ENCODE results near the gene MUS81.

MUS81 gene

GRCh38 chr11:65863889-65864705 lies 3.9 kb downstream of the MUS81 start:
- TF ChIP-seq ZFX (IDR thresholded peaks at IDR 0.05; ENCODE audit: borderline replicate concordance) (no peak), CTCF (IDR thresholded peaks at IDR 0.05) (no peak)
- H3K27ac ChIP-seq, result no peak overlapping the region

GRCh38 chr11:65864706-65865471 lies 4.7 kb downstream of the MUS81 start:
- H3K27ac ChIP-seq, result no peak overlapping the region
- TF ChIP-seq ZFX (IDR thresholded peaks at IDR 0.05; ENCODE audit: borderline replicate concordance) (no peak), CTCF (IDR thresholded peaks at IDR 0.05) (no peak)

- H3K27ac ChIP-seq, result no peak overlapping the region
- TF ChIP-seq ZFX (IDR thresholded peaks at IDR 0.05; ENCODE audit: borderline replicate concordance), result no peak
- no peak for TF ChIP-seq CTCF (IDR thresholded peaks at IDR 0.05)
Measured at GRCh38 chr11:65865550-65866172, 5.4 kb downstream of the MUS81 start.

- TF ChIP-seq CTCF (IDR thresholded peaks at IDR 0.05) (no peak), ZFX (IDR thresholded peaks at IDR 0.05; ENCODE audit: borderline replicate concordance) (no peak)
- peak overlapping the region; percentile 23 for H3K27ac ChIP-seq
Measured at GRCh38 chr11:65866509-65867283, 6.5 kb downstream of the MUS81 start.

- H3K27ac ChIP-seq, result peak overlapping the region; percentile 23
- TF ChIP-seq ZFX (IDR thresholded peaks at IDR 0.05; ENCODE audit: borderline replicate concordance), result no peak
- TF ChIP-seq CTCF (IDR thresholded peaks at IDR 0.05), result no peak
Measured at GRCh38 chr11:65867284-65868071, 7.2 kb downstream of the MUS81 start.

- TF ChIP-seq CTCF (IDR thresholded peaks at IDR 0.05), result no peak
- no peak for TF ChIP-seq ZFX (IDR thresholded peaks at IDR 0.05; ENCODE audit: borderline replicate concordance)
- H3K27ac ChIP-seq, result no peak overlapping the region; the same call in 1 of the 2 replicates
Measured at GRCh38 chr11:65868076-65868667, 7.9 kb downstream of the MUS81 start.
